ENCODE results near the gene ANKS6. TPM values are rescaled to one million over a fixed set of nuclear protein-coding genes. Genes with fewer than 3 reads are reported as not detected.

Gene ANKS6
- total and polyA plus RNA-seq, 9 of the 15 experiments (the other 6 are each of a cell fraction or from before 2014, with no cell fraction given): 9.9 to 74.5 (median 36.9) TPM

DNA sequence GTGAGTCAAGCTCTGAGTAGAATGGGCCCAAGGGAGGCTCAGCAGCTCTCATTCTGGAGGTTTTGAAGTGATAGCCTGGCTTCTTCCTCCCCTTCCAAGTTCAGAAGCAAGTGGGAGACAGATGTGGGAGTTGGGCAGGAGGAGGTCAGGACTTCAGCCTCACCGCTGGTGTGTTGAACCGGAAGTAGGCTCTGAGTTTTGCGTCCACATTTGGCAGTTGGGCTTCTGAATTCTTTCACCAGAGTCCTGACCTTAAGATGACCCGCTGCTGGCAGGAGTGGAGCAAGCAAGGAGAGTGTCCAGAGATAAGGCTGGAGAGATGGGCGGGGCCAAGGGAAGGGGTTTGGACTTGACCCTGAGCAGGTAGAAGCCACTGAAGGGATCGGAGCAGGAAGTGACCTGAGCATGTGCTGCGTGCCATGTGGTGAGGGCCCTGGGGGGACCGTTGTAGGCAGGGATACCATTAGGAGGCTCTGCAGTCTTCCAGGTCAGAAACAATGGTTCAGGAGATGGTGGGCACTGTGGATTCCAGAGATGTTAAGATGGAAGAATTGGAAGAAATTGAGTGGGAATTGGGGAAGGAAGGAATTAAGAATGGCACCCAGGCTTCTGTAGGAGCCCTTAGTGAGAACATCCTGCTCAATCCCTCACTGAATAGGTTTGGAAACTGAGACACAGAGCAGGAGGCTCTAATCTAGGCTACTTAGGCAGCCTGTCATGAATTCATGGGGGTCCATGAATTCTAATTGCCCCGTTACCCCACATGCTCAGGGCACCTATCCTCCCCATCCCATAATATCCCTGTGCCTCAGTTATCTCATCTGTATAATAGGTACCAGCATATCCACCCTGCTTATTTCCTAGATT lies 37.0 kb upstream of the ANKS6 start (continued):
- no peak for TF ChIP-seq RERE (CRISPR knock-in tag; IDR thresholded peaks at IDR 0.05; ENCODE audit: borderline replicate concordance)
- no peak for TF ChIP-seq ARID3B (CRISPR knock-in tag; IDR thresholded peaks at IDR 0.05; ENCODE audit: borderline replicate concordance)
- TF ChIP-seq ATF1 (CRISPR knock-in tag; IDR thresholded peaks at IDR 0.05): no peak
- peak; percentile 58 for TF ChIP-seq ATF1 (tag; IDR thresholded peaks at IDR 0.05)
- TF ChIP-seq ZSCAN32 (CRISPR knock-in tag; IDR thresholded peaks at IDR 0.05): no peak
- no peak for TF ChIP-seq ZNF146 (CRISPR knock-in tag; IDR thresholded peaks at IDR 0.05; ENCODE audit: unreplicated experiment)
- no peak for TF ChIP-seq ZNF217 (CRISPR knock-in tag; IDR thresholded peaks at IDR 0.05)
- no peak for TF ChIP-seq HMG20B (CRISPR knock-in tag; IDR thresholded peaks at IDR 0.05)
- TF ChIP-seq RAD21 (CRISPR knock-in tag; conservative IDR thresholded peaks at IDR 0.05 in 1 of 2, IDR thresholded peaks at IDR 0.05 in 1 of 2): peak in 1 of 2 experiments; percentile 25; a peak in 1 of 4 replicates
- TF ChIP-seq TAL1 (IDR thresholded peaks at IDR 0.05): peak; percentile 69
- TF ChIP-seq, protein P1, sequence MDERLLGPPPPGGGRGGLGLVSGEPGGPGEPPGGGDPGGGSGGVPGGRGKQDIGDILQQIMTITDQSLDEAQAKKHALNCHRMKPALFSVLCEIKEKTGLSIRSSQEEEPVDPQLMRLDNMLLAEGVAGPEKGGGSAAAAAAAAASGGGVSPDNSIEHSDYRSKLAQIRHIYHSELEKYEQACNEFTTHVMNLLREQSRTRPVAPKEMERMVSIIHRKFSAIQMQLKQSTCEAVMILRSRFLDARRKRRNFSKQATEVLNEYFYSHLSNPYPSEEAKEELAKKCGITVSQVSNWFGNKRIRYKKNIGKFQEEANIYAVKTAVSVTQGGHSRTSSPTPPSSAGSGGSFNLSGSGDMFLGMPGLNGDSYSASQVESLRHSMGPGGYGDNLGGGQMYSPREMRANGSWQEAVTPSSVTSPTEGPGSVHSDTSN (CRISPR knock-in tag; IDR thresholded peaks at IDR 0.05; ENCODE audit: low read depth): no peak
- TF ChIP-seq, protein P1 (tag; conservative IDR thresholded peaks at IDR 0.05; ENCODE audit: low read depth): no peak; the same call in 1 of the 2 replicates
- TF ChIP-seq, protein P2, sequence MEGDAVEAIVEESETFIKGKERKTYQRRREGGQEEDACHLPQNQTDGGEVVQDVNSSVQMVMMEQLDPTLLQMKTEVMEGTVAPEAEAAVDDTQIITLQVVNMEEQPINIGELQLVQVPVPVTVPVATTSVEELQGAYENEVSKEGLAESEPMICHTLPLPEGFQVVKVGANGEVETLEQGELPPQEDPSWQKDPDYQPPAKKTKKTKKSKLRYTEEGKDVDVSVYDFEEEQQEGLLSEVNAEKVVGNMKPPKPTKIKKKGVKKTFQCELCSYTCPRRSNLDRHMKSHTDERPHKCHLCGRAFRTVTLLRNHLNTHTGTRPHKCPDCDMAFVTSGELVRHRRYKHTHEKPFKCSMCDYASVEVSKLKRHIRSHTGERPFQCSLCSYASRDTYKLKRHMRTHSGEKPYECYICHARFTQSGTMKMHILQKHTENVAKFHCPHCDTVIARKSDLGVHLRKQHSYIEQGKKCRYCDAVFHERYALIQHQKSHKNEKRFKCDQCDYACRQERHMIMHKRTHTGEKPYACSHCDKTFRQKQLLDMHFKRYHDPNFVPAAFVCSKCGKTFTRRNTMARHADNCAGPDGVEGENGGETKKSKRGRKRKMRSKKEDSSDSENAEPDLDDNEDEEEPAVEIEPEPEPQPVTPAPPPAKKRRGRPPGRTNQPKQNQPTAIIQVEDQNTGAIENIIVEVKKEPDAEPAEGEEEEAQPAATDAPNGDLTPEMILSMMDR (IDR thresholded peaks at IDR 0.05 in 2 of 3, conservative IDR thresholded peaks at IDR 0.05 in 1 of 3; ENCODE audit: insufficient read depth in 2 of 3, low read depth in 1 of 3, low read length in 3 of 3): no peak; a peak in 1 of 6 replicates
- no peak for TF ChIP-seq YBX1 (IDR thresholded peaks at IDR 0.05)
- peak; percentile 83 to 87 for TF ChIP-seq TBL1XR1 (IDR thresholded peaks at IDR 0.05; ENCODE audit: low read length in 2 of 2)
- TF ChIP-seq FUS (optimal IDR thresholded peaks at IDR 0.05; ENCODE audit: low read depth, low read length): no peak

Measured in K562 (cell line).